NCI-H510A treated with DMSO at 0.1 percent for 48 hours (cell line): ENCODE results near the gene ZNF775.
A peak's percentile ranks its signal among the peaks of the same experiment; 100 is the strongest.

Experiments
- DNase-seq: peaks from one replicate; lab custom pipeline; 2025; lab: John Stamatoyannopoulos, UW

ZNF775 gene

DNA sequence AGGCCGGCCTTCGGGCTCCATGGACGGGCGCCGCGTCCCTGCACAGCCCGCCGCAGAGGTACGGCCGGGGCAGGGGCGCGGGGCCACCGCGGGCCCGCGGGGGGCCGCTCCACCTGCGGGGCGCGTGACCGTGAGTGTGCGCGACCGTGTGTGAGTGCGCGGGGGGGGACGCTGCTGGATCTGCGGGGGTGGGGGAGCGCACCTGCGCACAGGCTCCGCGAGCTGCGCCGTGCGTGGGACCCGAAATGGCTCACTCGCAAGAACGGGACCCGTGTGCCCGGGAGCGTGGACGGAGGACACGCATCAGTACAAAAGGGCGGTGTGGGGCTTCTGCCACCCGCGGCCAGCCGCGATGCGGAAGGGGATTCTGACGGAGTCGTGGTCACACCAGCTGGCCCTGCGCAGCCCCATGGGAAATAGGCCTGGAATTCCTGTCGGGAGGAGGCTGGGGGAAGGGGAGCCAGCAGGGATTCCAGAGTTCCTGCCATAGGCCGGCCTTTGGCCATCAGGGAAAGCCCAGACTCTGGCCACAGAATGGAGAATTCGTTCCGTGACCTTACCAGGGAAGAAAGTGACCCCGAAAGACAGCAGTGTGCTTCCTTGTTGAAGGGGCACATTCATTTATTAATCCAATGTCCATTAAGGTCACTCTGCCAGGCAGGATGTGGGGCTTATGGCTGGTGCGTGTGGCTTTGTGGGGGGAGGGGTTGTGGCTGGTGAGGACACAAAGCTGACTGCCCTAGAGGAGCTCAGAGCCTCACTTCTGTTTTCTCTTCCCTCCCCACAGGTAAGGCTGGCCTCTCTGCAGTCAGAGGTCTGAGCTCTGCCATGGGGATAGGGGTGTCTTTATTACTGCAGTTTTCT lies 10.0 kb upstream of the ZNF775 start:
- no peak for DNase-seq

DNA sequence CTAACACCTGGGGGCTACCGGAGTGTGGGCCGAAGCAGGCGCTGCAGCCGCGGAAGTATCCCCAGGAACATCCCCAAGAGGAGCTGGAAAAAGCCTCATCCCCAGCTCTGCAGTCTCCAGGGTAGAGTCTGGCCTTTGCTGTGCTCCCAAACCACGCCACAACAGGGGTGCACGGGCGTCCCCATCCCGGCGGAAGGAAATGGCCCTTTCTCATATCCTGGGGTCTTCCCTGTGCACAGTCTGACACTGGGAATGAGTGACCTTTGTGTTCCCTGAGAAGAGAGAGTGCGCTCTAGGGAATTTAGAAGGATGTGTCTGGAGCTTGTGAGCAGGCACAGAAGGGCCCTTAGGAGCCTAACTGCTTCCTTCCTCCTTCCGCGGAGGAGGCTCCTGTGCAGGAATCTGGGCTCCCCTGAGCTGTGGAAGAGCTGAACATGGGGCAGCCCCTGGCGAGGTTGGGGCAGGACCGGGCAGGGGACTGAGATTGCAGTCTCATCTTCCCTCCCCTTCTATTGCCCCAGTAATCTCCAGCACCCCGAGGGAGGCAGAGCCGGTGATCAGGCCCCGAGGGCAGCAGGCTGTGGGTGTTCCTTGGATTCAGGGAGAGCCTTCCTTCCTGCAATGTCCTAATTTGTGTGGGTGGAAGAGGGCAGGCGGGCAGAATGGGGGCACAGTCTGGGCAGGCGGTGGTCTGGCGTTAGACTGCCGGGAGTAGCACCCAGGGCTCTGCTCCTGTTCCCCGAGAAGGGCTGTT lies 9.2 kb upstream of the ZNF775 start:
- DNase-seq: no peak

GRCh38 chr7:150370612-150371071 lies 8.5 kb upstream of the ZNF775 start:
- DNase-seq: no peak

DNA sequence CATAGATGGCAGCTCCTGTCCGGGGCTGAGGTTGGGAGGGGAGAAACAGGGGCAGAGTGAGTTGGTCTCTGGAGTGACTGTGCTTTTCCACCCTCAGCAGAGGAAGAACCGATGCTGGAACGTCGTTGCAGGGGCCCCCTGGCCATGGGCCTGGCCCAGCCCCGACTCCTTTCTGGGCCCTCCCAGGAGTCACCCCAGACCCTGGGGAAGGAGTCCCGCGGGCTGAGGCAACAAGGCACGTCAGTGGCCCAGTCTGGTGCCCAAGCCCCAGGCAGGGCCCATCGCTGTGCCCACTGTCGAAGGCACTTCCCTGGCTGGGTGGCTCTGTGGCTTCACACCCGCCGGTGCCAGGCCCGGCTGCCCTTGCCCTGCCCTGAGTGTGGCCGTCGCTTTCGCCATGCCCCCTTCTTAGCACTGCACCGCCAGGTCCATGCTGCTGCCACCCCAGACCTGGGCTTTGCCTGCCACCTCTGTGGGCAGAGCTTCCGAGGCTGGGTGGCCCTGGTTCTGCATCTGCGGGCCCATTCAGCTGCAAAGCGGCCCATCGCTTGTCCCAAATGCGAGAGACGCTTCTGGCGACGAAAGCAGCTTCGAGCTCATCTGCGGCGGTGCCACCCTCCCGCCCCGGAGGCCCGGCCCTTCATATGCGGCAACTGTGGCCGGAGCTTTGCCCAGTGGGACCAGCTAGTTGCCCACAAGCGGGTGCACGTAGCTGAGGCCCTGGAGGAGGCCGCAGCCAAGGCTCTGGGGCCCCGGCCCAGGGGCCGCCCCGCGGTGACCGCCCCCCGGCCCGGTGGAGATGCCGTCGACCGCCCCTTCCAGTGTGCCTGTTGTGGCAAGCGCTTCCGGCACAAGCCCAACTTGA lies 7.8 kb upstream of the ZNF775 start:
- no peak for DNase-seq

DNA sequence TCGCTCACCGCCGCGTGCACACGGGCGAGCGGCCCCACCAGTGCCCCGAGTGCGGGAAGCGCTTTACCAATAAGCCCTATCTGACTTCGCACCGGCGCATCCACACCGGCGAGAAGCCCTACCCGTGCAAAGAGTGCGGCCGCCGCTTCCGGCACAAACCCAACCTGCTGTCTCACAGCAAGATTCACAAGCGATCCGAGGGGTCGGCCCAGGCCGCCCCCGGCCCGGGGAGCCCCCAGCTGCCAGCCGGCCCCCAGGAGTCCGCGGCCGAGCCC lies 7.2 kb upstream of the ZNF775 start:
- no peak for DNase-seq

DNA sequence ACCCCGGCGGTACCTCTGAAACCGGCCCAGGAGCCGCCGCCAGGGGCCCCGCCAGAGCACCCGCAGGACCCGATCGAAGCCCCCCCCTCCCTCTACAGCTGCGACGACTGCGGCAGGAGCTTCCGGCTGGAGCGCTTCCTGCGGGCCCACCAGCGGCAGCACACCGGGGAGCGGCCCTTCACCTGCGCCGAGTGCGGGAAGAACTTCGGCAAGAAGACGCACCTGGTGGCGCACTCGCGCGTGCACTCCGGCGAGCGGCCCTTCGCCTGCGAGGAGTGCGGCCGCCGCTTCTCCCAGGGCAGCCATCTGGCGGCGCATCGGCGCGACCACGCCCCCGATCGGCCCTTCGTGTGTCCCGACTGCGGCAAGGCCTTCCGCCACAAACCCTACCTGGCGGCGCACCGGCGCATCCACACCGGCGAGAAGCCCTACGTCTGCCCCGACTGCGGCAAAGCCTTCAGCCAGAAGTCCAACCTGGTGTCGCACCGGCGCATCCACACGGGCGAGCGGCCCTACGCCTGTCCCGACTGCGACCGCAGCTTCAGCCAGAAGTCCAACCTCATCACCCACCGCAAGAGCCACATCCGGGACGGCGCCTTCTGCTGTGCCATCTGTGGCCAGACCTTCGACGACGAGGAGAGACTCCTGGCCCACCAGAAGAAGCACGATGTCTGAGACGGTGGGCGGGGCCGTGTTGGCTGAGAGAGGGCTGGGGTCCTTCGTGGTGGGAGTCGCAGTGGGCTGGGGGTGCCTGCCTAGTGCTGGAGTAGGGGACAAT lies 6.7 kb upstream of the ZNF775 start:
- no peak for DNase-seq

GRCh38 chr7:150373049-150373801 lies 5.9 kb upstream of the ZNF775 start:
- DNase-seq: peak; percentile 42

GRCh38 chr7:150374026-150374425 lies 5.1 kb upstream of the ZNF775 start:
- DNase-seq: no peak

DNA sequence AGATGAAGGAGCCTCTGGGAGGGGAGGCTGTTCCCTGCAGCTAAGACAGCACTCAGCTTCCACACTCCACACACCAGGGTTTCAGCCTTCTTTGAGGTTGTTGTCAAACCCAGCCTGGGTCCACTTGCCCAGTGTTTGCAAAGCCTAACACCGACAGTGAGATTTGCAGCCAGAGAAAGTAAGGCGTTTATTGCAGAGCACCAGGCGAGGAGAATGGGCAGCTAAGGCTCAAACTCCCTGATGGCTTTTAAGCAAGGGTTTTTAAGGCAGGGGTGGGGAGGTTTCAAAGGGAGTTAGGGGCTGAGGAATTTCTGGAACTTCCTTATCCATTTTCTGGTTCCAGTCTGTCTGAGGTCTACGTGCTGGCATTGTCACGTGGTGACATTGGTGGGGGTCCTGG lies 4.7 kb upstream of the ZNF775 start:
- DNase-seq: no peak

GRCh38 chr7:150375662-150376521 lies 3.2 kb upstream of the ZNF775 start:
- DNase-seq: no peak

- no peak for DNase-seq
Observed at GRCh38 chr7:150376560-150376959, 2.6 kb upstream of the ZNF775 start.

DNA sequence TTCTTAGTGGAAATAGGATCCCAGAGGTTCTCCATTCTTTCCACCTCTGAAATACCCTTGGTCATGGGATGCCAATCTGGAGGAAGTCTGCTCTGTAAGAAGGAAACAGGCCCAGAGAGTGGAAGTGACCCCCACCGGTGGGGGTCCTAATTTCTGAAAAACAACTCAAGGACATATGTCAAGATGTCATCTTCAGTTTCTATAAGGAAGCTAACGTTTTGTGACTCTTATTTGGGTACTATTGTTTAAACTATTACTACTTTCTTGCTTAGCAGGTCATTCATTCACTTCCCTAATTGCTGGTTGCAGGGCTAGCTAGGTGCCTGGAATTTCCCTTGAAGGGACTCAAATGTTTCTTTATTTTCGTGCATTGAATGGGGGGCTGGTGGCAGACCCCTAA lies 1.9 kb upstream of the ZNF775 start:
- DNase-seq: no peak

DNA sequence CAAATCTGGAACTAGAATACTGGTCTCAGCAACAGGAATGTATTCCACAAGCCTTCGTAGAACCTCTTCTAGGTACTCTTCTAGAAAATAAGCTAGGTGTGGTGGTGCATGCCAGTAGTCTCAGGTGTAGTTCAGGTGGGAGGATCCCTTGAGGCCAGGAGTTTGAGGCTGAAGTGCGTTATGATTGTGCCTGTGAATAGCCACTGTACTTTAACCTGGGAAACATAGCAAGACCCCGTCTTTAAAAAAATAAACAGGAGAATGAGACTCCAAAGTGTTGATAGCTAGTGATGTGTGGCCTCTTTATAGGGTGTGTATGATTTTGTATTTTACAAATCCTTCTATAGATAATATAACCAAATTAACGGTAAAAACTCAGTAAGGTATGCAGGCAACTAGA lies 1.5 kb upstream of the ZNF775 start:
- no peak for DNase-seq

DNA sequence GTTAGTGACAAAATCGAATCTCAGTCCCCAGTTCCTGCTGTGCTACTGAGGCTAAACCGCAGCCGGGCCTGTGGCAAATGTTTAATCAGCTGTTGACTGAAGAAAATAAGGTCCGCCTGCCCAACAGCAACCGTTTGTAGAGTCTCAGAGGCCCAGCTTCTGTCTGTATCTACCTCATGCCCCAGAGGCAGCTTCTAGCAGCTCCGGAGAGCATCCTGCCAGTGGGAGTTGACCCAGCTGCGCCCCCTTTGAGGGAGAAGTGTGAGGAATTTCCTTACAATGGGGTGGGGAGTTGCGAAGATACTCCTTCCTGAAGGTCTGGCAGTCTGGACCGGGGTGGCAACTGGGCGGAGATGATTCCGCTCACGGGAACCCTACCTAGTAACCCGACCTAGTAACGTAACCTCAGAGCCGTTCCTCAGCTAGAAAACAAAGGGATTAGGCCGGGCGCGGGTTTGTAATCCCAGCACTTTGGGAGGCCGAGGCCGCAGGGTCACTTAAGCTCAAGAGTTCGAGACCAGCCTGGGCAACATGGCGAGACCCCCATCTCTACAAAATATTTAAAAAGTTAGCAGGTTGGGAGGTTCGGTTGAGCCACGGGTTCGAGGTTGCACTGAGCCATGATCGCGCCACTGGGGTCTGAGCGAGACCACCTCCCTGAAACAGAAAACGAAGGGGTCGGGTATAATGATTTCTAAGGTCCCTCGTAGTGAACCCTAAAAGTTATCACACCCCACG lies 846 bp upstream of the ZNF775 start:
- DNase-seq: peak; percentile 85

DNA sequence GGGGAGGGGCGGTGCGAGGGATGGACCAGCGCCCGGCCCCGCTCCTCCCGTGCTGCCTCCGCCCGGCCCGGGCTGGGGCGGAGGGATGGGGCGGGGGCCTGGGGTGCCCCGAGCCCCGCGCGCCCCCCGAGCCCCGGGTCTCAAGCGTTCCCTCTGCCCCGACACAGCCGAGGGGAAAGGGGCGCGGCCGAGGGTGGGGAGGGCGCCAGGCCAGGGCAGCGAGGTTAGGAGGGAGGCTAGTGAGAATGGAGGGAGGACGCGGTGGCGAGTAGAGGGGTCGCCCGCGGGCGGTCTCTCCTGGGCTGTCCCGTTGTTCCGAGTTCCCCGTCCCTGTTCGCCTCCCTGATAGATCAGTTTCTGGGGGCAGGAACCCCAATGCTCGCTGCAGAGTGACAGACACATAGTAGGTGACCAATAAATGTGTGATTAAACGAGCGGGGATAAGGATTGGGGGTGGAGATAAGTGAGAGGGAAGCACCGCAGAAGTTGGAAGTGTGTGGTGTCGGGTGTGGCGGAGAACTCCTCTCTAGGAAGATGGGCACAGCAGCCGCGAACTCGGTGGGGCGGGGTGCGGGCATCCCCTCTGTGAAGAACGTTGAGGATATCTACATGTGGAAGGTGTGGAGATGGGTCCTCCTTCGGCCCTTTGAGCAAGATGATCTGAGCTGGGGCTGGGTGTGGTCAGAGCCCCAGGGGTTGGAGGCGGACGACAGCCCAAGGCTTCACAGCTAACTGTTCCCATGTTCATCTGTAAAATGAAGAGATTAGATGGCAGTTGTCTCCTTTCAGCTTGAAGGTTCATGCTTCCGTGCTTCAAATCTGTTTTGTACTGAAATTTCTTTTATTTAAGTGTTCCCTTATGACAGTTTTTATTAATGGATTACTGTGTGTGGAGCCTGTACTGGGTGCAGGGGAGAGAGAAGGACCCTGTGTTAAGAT lies 580 bp downstream of the ZNF775 start:
- peak; percentile 9 for DNase-seq

DNA sequence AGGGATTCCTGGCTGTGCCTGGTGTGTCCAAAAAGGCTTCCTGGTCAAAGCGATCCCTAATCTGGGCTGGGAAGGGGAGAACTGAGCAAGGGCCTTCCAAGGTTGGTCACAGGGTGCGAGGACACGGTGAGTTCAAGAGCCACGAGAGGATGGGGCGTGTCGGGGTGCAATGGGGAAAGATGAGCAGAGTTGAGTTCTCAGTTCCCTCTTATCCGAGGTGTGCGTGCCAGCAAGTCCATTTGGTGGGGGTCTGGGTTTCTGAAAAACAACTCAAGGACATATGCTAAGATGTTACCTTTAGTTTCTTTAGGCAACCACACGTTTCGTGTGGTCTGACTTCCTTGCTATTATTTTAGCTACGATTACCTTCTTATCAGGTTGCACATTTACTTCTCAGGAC lies 1.3 kb downstream of the ZNF775 start:
- no peak for DNase-seq

DNA sequence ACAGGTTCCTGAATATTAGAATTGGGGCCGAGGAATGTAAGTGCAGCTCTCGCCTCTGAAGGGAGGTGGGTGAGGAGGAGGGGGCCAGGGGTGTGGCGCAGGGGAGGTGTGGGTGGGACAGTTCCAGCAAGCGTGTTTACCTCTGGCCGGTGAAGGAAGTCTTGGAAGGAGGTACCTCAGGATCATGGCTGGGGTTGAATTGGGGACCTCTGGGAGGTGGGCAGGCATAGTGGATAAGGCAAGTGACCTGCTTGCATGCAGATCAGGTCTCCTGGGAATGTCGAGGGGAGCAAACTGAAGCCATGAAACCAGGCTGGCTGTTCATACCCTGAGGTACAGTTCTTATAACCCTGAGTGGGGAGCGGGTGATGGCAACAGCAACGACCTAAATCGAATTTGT lies 2.0 kb downstream of the ZNF775 start:
- DNase-seq: no peak

GRCh38 chr7:150381785-150382122 lies 2.6 kb downstream of the ZNF775 start:
- no peak for DNase-seq
